ENCODE measurements around the gene CFAP58.

The CFAP58 gene

GRCh38 chr10:104315486-104315921 is 38.1 kb upstream of the CFAP58 start:
- H3K9ac ChIP-seq (ENCODE audit: low read length): no peak overlapping the region
- peaks cover 34% of the 10 kb centered on the region for H3K36me3 ChIP-seq (ENCODE audit: control insufficient read depth, insufficient read depth, low read length)
- peaks cover 31% of the 10 kb centered on the region for H3K4me1 ChIP-seq (ENCODE audit: control insufficient read depth, insufficient read depth, low read length)
- H3K27me3 ChIP-seq (ENCODE audit: control insufficient read depth, insufficient read depth, low read length): no peaks in the 10 kb centered on the region
- H3K27ac ChIP-seq (ENCODE audit: low read depth, low read length): no peak overlapping the region
- H3K4me3 ChIP-seq (ENCODE audit: low read depth, low read length): no peak overlapping the region
- no peaks in the 10 kb centered on the region for H3K9me3 ChIP-seq (ENCODE audit: control insufficient read depth, insufficient read depth, low read depth, low read length)

GRCh38 chr10:104316321-104317099 is 37.1 kb upstream of the CFAP58 start:
- no peaks in the 10 kb centered on the region for H3K9me3 ChIP-seq (ENCODE audit: control insufficient read depth, insufficient read depth, low read depth, low read length)
- H3K9ac ChIP-seq (ENCODE audit: low read length): no peak overlapping the region
- H3K27me3 ChIP-seq (ENCODE audit: control insufficient read depth, insufficient read depth, low read length): no peaks in the 10 kb centered on the region
- peaks cover 37% of the 10 kb centered on the region for H3K36me3 ChIP-seq (ENCODE audit: control insufficient read depth, insufficient read depth, low read length)
- no peak overlapping the region for H3K4me3 ChIP-seq (ENCODE audit: low read depth, low read length)
- H3K27ac ChIP-seq (ENCODE audit: low read depth, low read length): no peak overlapping the region
- peaks cover 34% of the 10 kb centered on the region for H3K4me1 ChIP-seq (ENCODE audit: control insufficient read depth, insufficient read depth, low read length)

- peaks cover 42% of the 10 kb centered on the region for H3K4me1 ChIP-seq (ENCODE audit: control insufficient read depth, insufficient read depth, low read length)
Measured at GRCh38 chr10:104317269-104317710, 36.3 kb upstream of the CFAP58 start.

GRCh38 chr10:104317726-104318299 is 35.8 kb upstream of the CFAP58 start:
- Histone ChIP-seq H3K27me3 (ENCODE audit: control insufficient read depth, insufficient read depth, low read length) (no peaks in the 10 kb centered on the region), H3K9ac (ENCODE audit: low read length) (no peak overlapping the region), H3K36me3 (ENCODE audit: control insufficient read depth, insufficient read depth, low read length) (peaks cover 37% of the 10 kb centered on the region), H3K9me3 (ENCODE audit: control insufficient read depth, insufficient read depth, low read depth, low read length) (no peaks in the 10 kb centered on the region), H3K4me3 (ENCODE audit: low read depth, low read length) (no peak overlapping the region), H3K4me1 (ENCODE audit: control insufficient read depth, insufficient read depth, low read length) (peaks cover 47% of the 10 kb centered on the region), H3K27ac (ENCODE audit: low read depth, low read length) (no peak overlapping the region)

More at GRCh38 chr10:104317269-104317710, 36.3 kb upstream of the CFAP58 start:
- Histone ChIP-seq H3K9ac (ENCODE audit: low read length) (no peak overlapping the region), H3K27ac (ENCODE audit: low read depth, low read length) (no peak overlapping the region), H3K27me3 (ENCODE audit: control insufficient read depth, insufficient read depth, low read length) (no peaks in the 10 kb centered on the region), H3K36me3 (ENCODE audit: control insufficient read depth, insufficient read depth, low read length) (peaks cover 37% of the 10 kb centered on the region), H3K4me3 (ENCODE audit: low read depth, low read length) (no peak overlapping the region), H3K9me3 (ENCODE audit: control insufficient read depth, insufficient read depth, low read depth, low read length) (no peaks in the 10 kb centered on the region)

DNA sequence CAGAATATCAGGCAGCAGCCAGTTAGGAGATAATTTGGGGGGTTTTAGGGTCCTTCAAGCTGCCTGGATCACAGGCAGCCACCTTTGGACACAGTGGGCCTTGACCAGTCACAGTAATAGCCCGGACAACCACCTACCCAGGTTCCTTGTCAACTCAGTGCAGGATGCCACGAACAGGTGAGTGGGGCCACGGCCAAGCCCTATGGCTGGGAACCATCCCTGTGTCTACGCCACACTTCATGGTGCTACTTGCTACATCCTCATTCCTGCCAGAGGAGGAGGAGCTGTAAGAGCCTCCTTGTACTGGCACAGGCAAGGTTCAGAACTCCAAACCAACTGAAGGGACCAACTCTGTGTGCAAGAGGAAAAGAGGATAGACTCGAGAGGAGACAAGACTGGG is 35.3 kb upstream of the CFAP58 start:
- H3K27ac ChIP-seq (ENCODE audit: low read depth, low read length): no peak overlapping the region
- peaks cover 32% of the 10 kb centered on the region for H3K36me3 ChIP-seq (ENCODE audit: control insufficient read depth, insufficient read depth, low read length)
- peaks cover 52% of the 10 kb centered on the region for H3K4me1 ChIP-seq (ENCODE audit: control insufficient read depth, insufficient read depth, low read length)
- H3K9ac ChIP-seq (ENCODE audit: low read length): no peak overlapping the region
- H3K4me3 ChIP-seq (ENCODE audit: low read depth, low read length): no peak overlapping the region
- H3K9me3 ChIP-seq (ENCODE audit: control insufficient read depth, insufficient read depth, low read depth, low read length): no peaks in the 10 kb centered on the region
- no peaks in the 10 kb centered on the region for H3K27me3 ChIP-seq (ENCODE audit: control insufficient read depth, insufficient read depth, low read length)

- peaks cover 60% of the 10 kb centered on the region for H3K4me1 ChIP-seq (ENCODE audit: control insufficient read depth, insufficient read depth, low read length)
- H3K27me3 ChIP-seq (ENCODE audit: control insufficient read depth, insufficient read depth, low read length): no peaks in the 10 kb centered on the region
- no peak overlapping the region for H3K4me3 ChIP-seq (ENCODE audit: low read depth, low read length)
- H3K9ac ChIP-seq (ENCODE audit: low read length): no peak overlapping the region
- no peaks in the 10 kb centered on the region for H3K9me3 ChIP-seq (ENCODE audit: control insufficient read depth, insufficient read depth, low read depth, low read length)
- no peak overlapping the region; the same call in 1 of the 2 replicates for H3K27ac ChIP-seq (ENCODE audit: low read depth, low read length)
- H3K36me3 ChIP-seq (ENCODE audit: control insufficient read depth, insufficient read depth, low read length): peaks cover 24% of the 10 kb centered on the region
Measured at GRCh38 chr10:104318810-104319741, 34.6 kb upstream of the CFAP58 start.

GRCh38 chr10:104321226-104321625 is 32.4 kb upstream of the CFAP58 start:
- Histone ChIP-seq H3K27ac (ENCODE audit: low read depth, low read length) (no peak overlapping the region), H3K4me3 (ENCODE audit: low read depth, low read length) (no peak overlapping the region), H3K9ac (ENCODE audit: low read length) (no peak overlapping the region), H3K9me3 (ENCODE audit: control insufficient read depth, insufficient read depth, low read depth, low read length) (no peaks in the 10 kb centered on the region), H3K27me3 (ENCODE audit: control insufficient read depth, insufficient read depth, low read length) (no peaks in the 10 kb centered on the region), H3K4me1 (ENCODE audit: control insufficient read depth, insufficient read depth, low read length) (peaks cover 66% of the 10 kb centered on the region), H3K36me3 (ENCODE audit: control insufficient read depth, insufficient read depth, low read length) (0 out of 2 replicates have a peak, but pooled peaks cover 4% of the 10 kb centered on the region)

DNA sequence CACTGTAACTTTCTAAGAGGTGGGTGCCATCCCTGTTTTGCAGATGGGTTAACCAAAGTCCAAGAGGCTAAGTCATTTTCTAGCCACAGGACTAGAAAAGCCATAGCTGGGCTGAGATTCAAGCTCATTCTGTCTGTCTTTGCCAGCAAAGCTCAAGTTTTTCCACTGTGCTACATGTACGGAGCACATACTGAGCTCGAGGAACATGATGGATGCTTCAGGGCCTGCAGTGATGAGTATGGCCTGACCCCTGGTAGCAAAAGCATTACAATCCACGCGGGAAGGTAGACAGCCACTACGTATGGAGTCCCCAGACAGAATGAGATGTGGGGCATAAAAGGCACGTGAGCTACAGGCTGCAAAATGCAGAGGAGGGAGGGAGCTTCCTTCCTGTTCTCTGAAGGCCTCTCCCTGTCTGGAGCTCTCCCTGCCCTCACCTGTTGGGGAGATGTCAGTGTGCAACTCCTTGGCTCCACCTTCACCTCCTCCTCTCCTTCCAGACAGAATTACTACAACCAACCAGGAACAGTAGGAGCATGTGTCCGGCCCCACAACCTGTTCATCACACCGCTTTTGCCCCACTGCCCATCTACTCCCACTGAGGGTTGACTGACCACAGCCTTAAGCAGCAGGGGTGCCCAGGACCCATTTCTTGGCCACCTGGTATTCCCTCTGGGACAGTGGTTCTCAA is 31.8 kb upstream of the CFAP58 start:
- Histone ChIP-seq H3K27ac (ENCODE audit: low read depth, low read length) (no peak overlapping the region), H3K9ac (ENCODE audit: low read length) (no peak overlapping the region), H3K9me3 (ENCODE audit: control insufficient read depth, insufficient read depth, low read depth, low read length) (no peaks in the 10 kb centered on the region), H3K36me3 (ENCODE audit: control insufficient read depth, insufficient read depth, low read length) (0 out of 2 replicates have a peak, but pooled peaks cover 2% of the 10 kb centered on the region), H3K4me1 (ENCODE audit: control insufficient read depth, insufficient read depth, low read length) (peaks cover 66% of the 10 kb centered on the region), H3K27me3 (ENCODE audit: control insufficient read depth, insufficient read depth, low read length) (no peaks in the 10 kb centered on the region), H3K4me3 (ENCODE audit: low read depth, low read length) (no peak overlapping the region)

DNA sequence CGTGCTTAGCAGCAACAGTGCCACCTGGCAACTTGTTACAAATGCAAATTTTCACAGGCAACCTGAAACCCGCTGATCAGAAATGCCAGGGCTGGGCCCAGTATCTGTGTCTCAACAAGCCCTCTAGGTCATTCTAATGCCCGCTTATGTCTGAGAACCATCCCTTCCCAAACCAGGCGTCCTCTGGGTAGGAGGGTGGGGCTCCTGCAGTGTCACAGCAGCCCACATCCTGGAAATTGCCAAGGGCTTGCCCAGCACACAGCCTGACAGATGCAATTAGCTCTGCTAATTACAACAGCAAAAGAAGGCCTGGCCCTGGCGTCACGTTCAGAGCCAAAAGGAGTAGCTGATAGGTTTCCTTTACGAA is 31.2 kb upstream of the CFAP58 start:
- H3K9ac ChIP-seq (ENCODE audit: low read length): no peak overlapping the region
- no peak overlapping the region for H3K4me3 ChIP-seq (ENCODE audit: low read depth, low read length)
- 0 out of 2 replicates have a peak, but pooled peaks cover 2% of the 10 kb centered on the region for H3K36me3 ChIP-seq (ENCODE audit: control insufficient read depth, insufficient read depth, low read length)
- no peak overlapping the region for H3K27ac ChIP-seq (ENCODE audit: low read depth, low read length)
- H3K27me3 ChIP-seq (ENCODE audit: control insufficient read depth, insufficient read depth, low read length): no peaks in the 10 kb centered on the region
- H3K9me3 ChIP-seq (ENCODE audit: control insufficient read depth, insufficient read depth, low read depth, low read length): no peaks in the 10 kb centered on the region
- H3K4me1 ChIP-seq (ENCODE audit: control insufficient read depth, insufficient read depth, low read length): peaks cover 66% of the 10 kb centered on the region

- H3K27me3 ChIP-seq (ENCODE audit: control insufficient read depth, insufficient read depth, low read length): no peaks in the 10 kb centered on the region
- H3K9me3 ChIP-seq (ENCODE audit: control insufficient read depth, insufficient read depth, low read depth, low read length): no peaks in the 10 kb centered on the region
- H3K27ac ChIP-seq (ENCODE audit: low read depth, low read length): no peak overlapping the region
- peaks cover 66% of the 10 kb centered on the region for H3K4me1 ChIP-seq (ENCODE audit: control insufficient read depth, insufficient read depth, low read length)
- H3K9ac ChIP-seq (ENCODE audit: low read length): no peak overlapping the region
- 0 out of 2 replicates have a peak, but pooled peaks cover 2% of the 10 kb centered on the region for H3K36me3 ChIP-seq (ENCODE audit: control insufficient read depth, insufficient read depth, low read length)
- no peak overlapping the region for H3K4me3 ChIP-seq (ENCODE audit: low read depth, low read length)
Measured at GRCh38 chr10:104323085-104323484, 30.5 kb upstream of the CFAP58 start.
